ENCODE measurements around the gene PRRC2B.

- TF ChIP-seq POLR2A (IDR thresholded peaks at IDR 0.05; ENCODE audit: low read length) = no peak
- no peak for TF ChIP-seq GATA1 (IDR thresholded peaks at IDR 0.05; ENCODE audit: low read depth, low read length)
Measured at GRCh38 chr9:131485206-131485605, 91.3 kb downstream of the PRRC2B start.

Measured in erythroblast (primary cell).